VCaP (cell line): ENCODE results near the gene SPATS2L.

Source experiments
- H3K27ac ChIP-seq: fragments of 450-650 bp; 2 replicates; pipeline ENCODE4 v1.5.1; 2017
- CTCF ChIP-seq: fragments of 450-650 bp; conservative IDR thresholded peaks from 2 replicates; pipeline ENCODE4 v1.5.1; 2017; ENCODE audit warnings: mild to moderate bottlenecking, moderate library complexity

The SPATS2L gene

GRCh38 chr2:200276472-200276871 lies 30.0 kb upstream of the SPATS2L start:
- H3K27ac ChIP-seq, result no peak overlapping the region
- no peak for TF ChIP-seq CTCF

GRCh38 chr2:200278694-200279316 lies 27.7 kb upstream of the SPATS2L start:
- no peak overlapping the region for H3K27ac ChIP-seq
- no peak for TF ChIP-seq CTCF

GRCh38 chr2:200279857-200280256 lies 26.6 kb upstream of the SPATS2L start:
- no peak for TF ChIP-seq CTCF
- H3K27ac ChIP-seq, result no peak overlapping the region

- TF ChIP-seq CTCF, result no peak
- H3K27ac ChIP-seq, result no peak overlapping the region
These were observed 19.9 kb upstream of the SPATS2L start for GRCh38 chr2:200286578-200286977.

- TF ChIP-seq CTCF, result no peak
- no peak overlapping the region for H3K27ac ChIP-seq
These were observed 17.6 kb upstream of the SPATS2L start for GRCh38 chr2:200288670-200289429.

- H3K27ac ChIP-seq, result no peak overlapping the region
- no peak for TF ChIP-seq CTCF
These were observed 10.4 kb upstream of the SPATS2L start for GRCh38 chr2:200296118-200296517.

- no peak for TF ChIP-seq CTCF
- H3K27ac ChIP-seq, result no peak overlapping the region
These were observed 9.4 kb upstream of the SPATS2L start for GRCh38 chr2:200297100-200297499.
